ENCODE data around the gene DDA1. TPM values are rescaled to one million over a fixed set of nuclear protein-coding genes. Genes with fewer than 3 reads are reported as not detected.

The DDA1 gene
- total RNA-seq, 1 donor from 2014 or later: 41.4 TPM

- peak overlapping the region; percentile 91 for H3K27ac Mint-ChIP-seq
- no peaks in the 10 kb centered on the region for H3K9me3 Mint-ChIP-seq (ENCODE audit: low read depth)
- no peak for DNase-seq (ENCODE audit: low spot score, unreplicated experiment)
- peak overlapping the region; percentile 11 for H3K4me3 Mint-ChIP-seq (ENCODE audit: low read depth)
- H3K36me3 Mint-ChIP-seq (ENCODE audit: insufficient read depth): no peaks in the 10 kb centered on the region
- no peaks in the 10 kb centered on the region for H3K27me3 Mint-ChIP-seq
- TF ChIP-seq CTCF (IDR thresholded peaks at IDR 0.05; ENCODE audit: unreplicated experiment): no peak
- peaks cover 20% of the 10 kb centered on the region for H3K4me1 Mint-ChIP-seq (ENCODE audit: low read depth)
Observed at GRCh38 chr19:17304386-17305215, 4.8 kb upstream of the DDA1 start.

GRCh38 chr19:17305216-17305516 is 4.2 kb upstream of the DDA1 start:
- H3K4me1 Mint-ChIP-seq (ENCODE audit: low read depth): peaks cover 22% of the 10 kb centered on the region
- peak overlapping the region; percentile 91 for H3K27ac Mint-ChIP-seq
- H3K9me3 Mint-ChIP-seq (ENCODE audit: low read depth): no peaks in the 10 kb centered on the region
- TF ChIP-seq CTCF (IDR thresholded peaks at IDR 0.05; ENCODE audit: unreplicated experiment): no peak
- peak overlapping the region; percentile 88 for H3K4me3 Mint-ChIP-seq (ENCODE audit: low read depth)
- H3K27me3 Mint-ChIP-seq: no peaks in the 10 kb centered on the region
- no peaks in the 10 kb centered on the region for H3K36me3 Mint-ChIP-seq (ENCODE audit: insufficient read depth)
- DNase-seq (ENCODE audit: low spot score, unreplicated experiment): no peak

- no peaks in the 10 kb centered on the region for H3K27me3 Mint-ChIP-seq
- H3K9me3 Mint-ChIP-seq (ENCODE audit: low read depth): no peaks in the 10 kb centered on the region
- TF ChIP-seq CTCF (IDR thresholded peaks at IDR 0.05; ENCODE audit: unreplicated experiment): peak; percentile 77
- H3K4me1 Mint-ChIP-seq (ENCODE audit: low read depth): peaks cover 25% of the 10 kb centered on the region
- H3K4me3 Mint-ChIP-seq (ENCODE audit: low read depth): peak within 1 kb of the TSS; percentile 88
- DNase-seq (ENCODE audit: low spot score, unreplicated experiment): peak; percentile 96
- no peaks in the 10 kb centered on the region for H3K36me3 Mint-ChIP-seq (ENCODE audit: insufficient read depth)
- H3K27ac Mint-ChIP-seq: peak within 1 kb of the TSS; percentile 91
Observed at GRCh38 chr19:17305517-17306284, 3.7 kb upstream of the DDA1 start, which contains the start of gene MRPL34. TSS of gene MRPL34 (plus strand) at chr19:17305872. CDS start at chr19:17305893, 21 bp downstream.

- H3K4me3 Mint-ChIP-seq (ENCODE audit: low read depth): peak overlapping the region; percentile 88
- H3K27ac Mint-ChIP-seq: peak overlapping the region; percentile 91
- H3K9me3 Mint-ChIP-seq (ENCODE audit: low read depth): no peaks in the 10 kb centered on the region
- no peak for DNase-seq (ENCODE audit: low spot score, unreplicated experiment)
- no peaks in the 10 kb centered on the region for H3K36me3 Mint-ChIP-seq (ENCODE audit: insufficient read depth)
- no peak for TF ChIP-seq CTCF (IDR thresholded peaks at IDR 0.05; ENCODE audit: unreplicated experiment)
- H3K4me1 Mint-ChIP-seq (ENCODE audit: low read depth): peaks cover 27% of the 10 kb centered on the region
- no peaks in the 10 kb centered on the region for H3K27me3 Mint-ChIP-seq
Observed at GRCh38 chr19:17306285-17306714, 3.1 kb upstream of the DDA1 start.

- Mint-ChIP-seq H3K9me3 (ENCODE audit: low read depth) (no peaks in the 10 kb centered on the region), H3K4me3 (ENCODE audit: low read depth) (peak overlapping the region; percentile 88), H3K27me3 (no peaks in the 10 kb centered on the region), H3K4me1 (ENCODE audit: low read depth) (peaks cover 24% of the 10 kb centered on the region), H3K27ac (peak overlapping the region; percentile 5), H3K36me3 (ENCODE audit: insufficient read depth) (no peaks in the 10 kb centered on the region)
- no peak for TF ChIP-seq CTCF (IDR thresholded peaks at IDR 0.05; ENCODE audit: unreplicated experiment)
- no peak for DNase-seq (ENCODE audit: low spot score, unreplicated experiment)
Observed at GRCh38 chr19:17307876-17308377, 1.4 kb upstream of the DDA1 start.
